GM19395 (cell line): Measurements from ENCODE around the gene GPN2.
"Not testable (repeated sequence)": the region's sequence is repeated elsewhere in the genome, so short reads cannot be mapped to it uniquely, and the experiment has no call there.

Experiments used
- ATAC-seq: cut with Tn5 transposase; IDR thresholded peaks from one replicate; pipeline ENCODE4 v1.9.1; 2021; ENCODE audit warnings: mild to moderate bottlenecking, moderate library complexity; ENCODE audit not compliant: unreplicated experiment

Gene GPN2

DNA sequence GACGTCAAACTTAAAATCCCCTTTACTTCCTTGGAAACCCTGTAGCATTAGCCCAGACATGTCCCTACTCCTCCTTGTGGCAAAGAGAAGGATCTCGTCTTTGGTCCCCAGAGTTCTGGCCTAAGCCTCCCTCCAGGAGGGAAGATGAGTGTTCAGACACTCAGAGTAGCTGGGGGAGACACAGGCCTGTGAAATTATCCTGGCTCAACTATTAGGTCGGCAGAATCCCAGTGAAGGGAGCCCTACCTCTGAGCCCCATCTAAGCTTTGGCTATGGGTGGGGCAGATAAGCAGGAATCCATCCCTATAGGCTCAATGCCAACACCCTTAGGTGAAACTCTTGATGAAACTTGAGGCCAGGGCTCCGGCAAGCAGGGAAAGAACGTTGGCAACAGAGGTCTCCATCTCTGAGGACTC lies 28.8 kb downstream of the GPN2 start:
- ATAC-seq: no peak

DNA sequence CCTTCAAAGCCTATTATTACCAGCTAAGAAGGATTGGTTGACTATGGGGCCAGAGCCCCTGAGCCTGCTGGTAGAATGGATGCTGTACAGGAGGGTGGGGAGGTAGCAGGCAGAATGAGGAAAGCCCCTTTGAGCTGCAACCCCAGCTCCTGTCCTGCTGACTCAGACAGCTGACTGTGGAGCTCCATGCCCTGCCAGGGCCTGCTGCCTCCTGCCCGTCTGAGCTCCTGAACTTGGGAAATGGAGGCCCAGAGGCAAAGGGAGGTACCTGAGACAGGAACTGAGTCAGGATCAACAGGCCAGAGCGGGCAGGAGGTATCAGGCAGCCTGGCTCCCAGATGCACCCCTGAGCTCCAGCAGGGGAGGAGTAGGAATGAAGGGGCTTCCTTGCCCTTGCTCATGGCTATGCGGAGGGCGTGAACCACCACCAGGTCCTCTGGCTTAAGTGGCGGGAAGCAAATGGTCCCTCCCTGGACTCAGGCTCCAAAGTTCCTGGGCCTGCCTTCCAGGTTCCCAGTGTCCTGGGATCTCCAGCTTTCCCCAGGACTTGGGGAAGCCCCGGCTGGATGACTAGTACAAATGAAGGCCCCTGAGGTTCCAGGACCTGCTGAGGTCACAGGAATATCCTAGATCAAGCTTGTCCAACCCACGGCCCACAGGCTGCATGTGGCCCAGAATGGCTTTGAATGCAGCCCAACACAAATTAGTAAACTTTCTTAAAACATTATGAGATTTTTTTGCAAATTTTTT lies 31.0 kb downstream of the GPN2 start:
- ATAC-seq: no peak

- no peak for ATAC-seq
These were observed 31.9 kb downstream of the GPN2 start for GRCh38 chr1:26858160-26858559.

- no peak for ATAC-seq
These were observed 32.5 kb downstream of the GPN2 start for GRCh38 chr1:26857473-26858060.

DNA sequence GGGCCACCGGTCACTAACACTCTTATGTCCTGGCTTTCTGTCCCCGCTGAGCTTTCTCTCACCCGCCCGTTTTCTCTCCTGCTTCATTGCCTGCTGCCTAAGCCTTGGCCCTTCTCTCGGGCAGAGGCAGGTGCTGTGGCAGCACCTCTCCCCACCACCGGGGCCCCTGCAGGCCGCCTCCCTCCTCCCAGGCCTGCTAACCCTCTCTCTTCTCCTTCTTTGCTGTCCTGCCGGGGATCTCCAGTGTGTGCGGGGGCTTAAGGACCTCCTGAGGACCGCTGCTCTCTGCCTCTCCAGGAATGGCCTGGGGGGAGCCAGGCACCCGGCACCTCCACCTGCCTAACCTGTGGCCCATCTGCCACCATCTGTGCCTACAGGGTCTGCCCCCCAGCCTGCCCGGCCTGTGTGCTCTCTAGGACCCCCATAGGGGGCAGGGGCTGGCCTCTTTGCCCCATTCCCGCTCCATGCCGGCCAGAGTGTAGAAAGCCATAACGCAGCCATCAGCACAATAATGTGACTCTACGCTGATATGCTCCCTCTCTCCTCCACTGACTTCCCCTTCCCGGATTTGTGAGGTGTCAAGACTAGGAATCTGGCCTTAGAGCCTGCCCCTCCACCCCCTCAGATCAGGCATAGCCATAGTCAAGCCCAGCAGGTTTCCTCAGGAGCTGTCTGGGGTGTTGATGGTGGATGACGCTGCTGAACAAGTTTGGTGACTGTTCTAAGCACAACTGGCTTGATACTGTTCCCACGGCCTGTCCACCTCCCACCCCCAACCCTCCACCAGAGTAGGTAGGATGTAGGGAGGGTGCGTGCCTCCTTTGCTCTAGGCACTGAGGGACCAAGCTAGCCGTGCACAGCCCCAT lies 33.2 kb downstream of the GPN2 start:
- no peak for ATAC-seq

DNA sequence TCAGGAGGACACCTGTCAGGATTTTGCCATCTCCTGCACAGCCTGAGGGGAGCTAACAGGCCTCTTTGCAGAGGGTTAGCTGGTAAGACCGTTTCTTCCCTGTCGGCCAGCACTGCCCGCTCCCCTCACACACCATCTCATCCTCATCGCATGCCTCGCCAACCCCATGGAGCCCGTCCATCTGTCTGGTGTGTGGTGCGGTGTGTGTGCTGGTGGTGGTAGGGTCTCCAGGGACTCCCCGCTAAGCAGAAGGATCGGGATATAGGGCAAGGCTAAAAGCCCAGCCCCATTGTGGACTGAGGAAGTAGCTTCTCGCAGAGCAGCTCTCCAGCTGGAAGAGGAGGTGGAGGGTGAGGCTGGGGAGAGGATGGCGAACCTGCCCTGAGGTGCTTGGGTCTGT lies 33.9 kb downstream of the GPN2 start:
- ATAC-seq: no peak

GRCh38 chr1:26855636-26856035 lies 34.4 kb downstream of the GPN2 start:
- no peak for ATAC-seq

- no peak for ATAC-seq
These were observed 35.2 kb downstream of the GPN2 start for GRCh38 chr1:26854906-26855305.

DNA sequence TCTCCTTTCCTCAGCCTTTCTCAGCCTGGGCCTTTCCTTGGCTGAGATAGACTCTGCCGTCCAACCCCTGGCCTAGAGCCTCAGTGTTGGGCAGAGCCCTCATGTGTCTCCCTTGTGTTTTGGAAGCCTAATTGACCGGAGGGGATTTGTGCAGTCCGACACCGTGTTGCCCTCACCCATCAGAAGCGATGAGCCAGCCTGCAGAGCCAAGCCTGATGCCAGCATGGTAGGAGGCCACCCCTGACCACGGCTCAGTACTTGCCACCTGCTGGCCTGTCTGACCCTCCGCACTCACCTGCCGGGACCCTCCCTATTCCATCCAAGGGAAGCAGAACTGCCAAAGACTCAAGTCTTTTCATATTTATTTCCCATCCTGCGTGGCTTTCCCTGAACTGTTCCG lies 36.5 kb downstream of the GPN2 start:
- no peak for ATAC-seq

DNA sequence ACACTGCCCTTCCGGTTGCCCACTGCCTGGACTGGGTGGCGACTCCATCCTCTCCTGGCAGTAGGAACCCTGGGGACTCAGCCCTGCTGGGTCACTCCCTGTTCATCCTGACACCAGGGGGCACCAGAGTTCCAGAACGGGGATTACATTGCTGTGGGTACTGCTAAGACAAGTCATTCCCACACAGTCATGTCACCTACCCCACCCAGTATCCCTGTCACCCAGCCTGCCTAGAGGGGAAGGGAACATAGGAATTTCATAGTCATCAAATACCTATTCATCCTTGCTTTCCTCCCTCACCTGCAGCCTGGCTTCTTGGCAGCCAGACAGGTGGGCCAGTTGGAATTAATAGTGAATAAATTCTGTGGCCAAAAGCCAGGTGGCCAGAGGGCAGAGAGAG lies 36.9 kb downstream of the GPN2 start:
- no peak for ATAC-seq

- ATAC-seq: no peak
These were observed 37.4 kb downstream of the GPN2 start for GRCh38 chr1:26852701-26853100.

DNA sequence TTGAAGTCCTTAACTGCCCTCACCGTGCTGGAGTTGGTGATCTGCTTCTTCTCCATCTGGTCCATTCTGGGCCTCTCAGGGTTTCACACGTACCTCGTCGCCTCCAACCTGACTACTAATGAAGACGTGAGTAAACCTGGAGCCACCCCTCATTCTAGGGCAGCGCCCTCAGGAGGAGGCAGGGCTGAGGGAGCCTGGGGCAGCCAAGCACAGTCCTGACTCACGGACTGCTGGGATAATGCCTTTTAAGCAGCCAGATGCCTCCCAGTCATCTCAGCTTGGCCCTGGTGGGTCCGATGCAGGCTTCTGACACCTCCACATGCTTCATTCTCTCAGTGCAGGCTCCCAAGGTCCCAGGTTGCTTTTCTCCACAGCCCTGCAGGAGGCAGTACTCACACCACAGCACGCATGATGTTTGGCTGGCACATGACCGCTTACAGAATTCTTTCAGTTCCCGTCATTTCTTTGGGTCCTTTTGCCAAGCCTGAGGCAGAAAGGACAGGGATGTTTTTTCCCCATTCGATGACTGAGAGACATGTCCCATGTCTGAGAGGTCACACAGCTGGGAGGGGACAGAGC lies 38.9 kb downstream of the GPN2 start:
- ATAC-seq: no peak

DNA sequence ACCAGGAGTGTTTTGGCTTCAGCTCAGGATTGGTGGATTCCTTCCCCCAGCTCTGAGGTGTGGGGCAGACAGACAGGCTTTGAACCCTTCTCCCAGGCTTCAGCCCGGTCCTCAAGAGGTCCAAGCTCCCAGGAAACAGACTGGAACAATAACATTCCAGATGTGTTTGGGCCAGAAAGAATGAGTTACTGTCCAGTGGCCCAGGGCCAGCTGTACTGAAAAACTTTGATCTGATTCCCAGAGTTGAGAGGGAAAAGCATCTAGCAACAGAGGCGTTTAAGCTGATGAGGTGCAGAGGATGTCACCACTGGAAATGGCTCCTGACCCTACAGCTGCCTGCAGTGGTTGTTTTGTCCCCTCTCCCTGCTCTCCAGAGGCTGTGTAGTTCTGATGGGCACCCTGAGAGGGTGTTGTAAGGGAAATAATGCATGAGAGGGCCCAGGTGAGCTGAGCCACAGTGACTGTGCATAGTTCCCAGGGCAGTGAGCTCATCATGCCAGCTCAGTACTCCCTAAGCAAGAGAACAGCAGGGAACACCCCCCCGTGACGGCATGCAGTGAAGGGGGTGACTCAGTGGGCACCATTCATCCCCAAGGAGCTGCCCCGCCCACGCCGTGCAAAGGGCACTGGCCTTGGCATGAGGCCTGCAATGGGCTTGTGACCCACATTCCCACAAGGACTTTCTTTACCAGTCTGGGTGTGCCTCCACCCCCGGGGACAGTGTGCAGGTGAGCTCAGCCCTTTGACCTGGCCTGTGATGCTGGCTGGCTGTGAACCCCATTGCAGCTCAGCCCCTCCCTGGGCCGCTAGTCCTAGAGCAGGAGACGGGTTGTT lies 40.9 kb downstream of the GPN2 start:
- ATAC-seq: no peak

DNA sequence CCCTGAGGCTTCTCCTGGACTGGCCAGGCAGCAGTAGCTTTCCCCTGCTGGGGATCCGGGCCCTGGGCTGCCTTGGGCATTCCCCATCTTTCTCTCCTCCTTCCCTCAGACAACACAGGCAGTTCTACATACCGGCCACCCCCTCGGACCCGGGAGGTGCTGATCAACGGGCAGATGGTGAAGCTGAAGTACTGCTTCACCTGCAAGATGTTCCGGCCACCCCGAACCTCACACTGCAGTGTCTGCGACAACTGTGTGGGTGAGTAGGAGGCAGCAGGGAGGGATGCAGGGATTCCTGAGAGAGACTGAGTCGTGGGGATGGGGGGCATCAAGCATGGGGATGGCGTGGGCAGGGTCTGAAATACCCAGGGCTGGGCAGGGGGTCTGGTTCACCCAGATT lies 41.6 kb downstream of the GPN2 start:
- no peak for ATAC-seq

GRCh38 chr1:26847826-26848225 lies 42.3 kb downstream of the GPN2 start:
- not testable (repeated sequence) for ATAC-seq

- no peak for ATAC-seq
These were observed 45.5 kb downstream of the GPN2 start for GRCh38 chr1:26844424-26845196.

GRCh38 chr1:26839779-26840178 lies 50.3 kb downstream of the GPN2 start:
- no peak for ATAC-seq

GRCh38 chr1:26839339-26839722 lies 50.8 kb downstream of the GPN2 start:
- ATAC-seq: peak; percentile 25

- peak; percentile 77 for ATAC-seq
These were observed 51.4 kb downstream of the GPN2 start for GRCh38 chr1:26838474-26839338.
